GM23338 (cell line): ENCODE measurements around the gene CNTN1. TPM values are rescaled to one million over a fixed set of nuclear protein-coding genes. Genes with fewer than 3 reads are reported as not detected.

ENCODE experiments used
- CREB1 ChIP-seq: fragments of 250-450 bp; sonication (Bioruptor Pico); IDR thresholded peaks from 2 replicates; pipeline ENCODE4 v1.5.0; 2020; ENCODE audit warnings: low read depth, mild to moderate bottlenecking, moderate library complexity
- CTCF ChIP-seq, 2 experiments: fragments of 200-600 bp in 1 of 2; sonication (generic) in 1 of 2; conservative IDR thresholded peaks; 2 replicates each; pipeline versions ENCODE4 v1.5.1 to v1.6.1; 2016 to 2017; ENCODE audit warnings: antibody characterized with exemption in 2 of 2, low read depth in 2 of 2, mild to moderate bottlenecking in 2 of 2, moderate library complexity in 1 of 2
- ETS1 ChIP-seq: IDR thresholded peaks from 2 replicates; pipeline ENCODE4 v1.6.1; 2016; ENCODE audit warnings: antibody characterized with exemption
- EZH2 ChIP-seq: fragments of 200-600 bp; sonication (generic); IDR thresholded peaks from one replicate; pipeline ENCODE4 v1.8.0; 2017; ENCODE audit warnings: antibody characterized with exemption, mild to moderate bottlenecking, low read depth; ENCODE audit not compliant: unreplicated experiment
- EZH2phosphoT487 ChIP-seq: fragments of 200-600 bp; sonication (generic); IDR thresholded peaks from one replicate; pipeline ENCODE4 v1.8.1; 2018; ENCODE audit warnings: antibody characterized with exemption; ENCODE audit not compliant: unreplicated experiment
- JUNB ChIP-seq: IDR thresholded peaks from one replicate; pipeline ENCODE4 v1.6.1; 2016; ENCODE audit warnings: antibody characterized with exemption; ENCODE audit not compliant: unreplicated experiment
- NANOG ChIP-seq: IDR thresholded peaks from 2 replicates; pipeline ENCODE4 v1.6.1; 2016; ENCODE audit warnings: antibody characterized with exemption, borderline replicate concordance
- REST ChIP-seq: IDR thresholded peaks from one replicate; pipeline ENCODE4 v1.6.1; 2018; ENCODE audit warnings: antibody characterized with exemption; ENCODE audit not compliant: unreplicated experiment
- STAT1 ChIP-seq: IDR thresholded peaks from one replicate; pipeline ENCODE4 v1.6.1; 2016; ENCODE audit warnings: antibody characterized with exemption; ENCODE audit not compliant: unreplicated experiment
- ZNF331 ChIP-seq: fragments of 250-450 bp; sonication (Bioruptor Pico); IDR thresholded peaks from 2 replicates; pipeline ENCODE4 v1.5.0; 2020; ENCODE audit warnings: low read depth, mild to moderate bottlenecking, moderate library complexity
- ZNF462 ChIP-seq: fragments of 250-450 bp; sonication (Bioruptor Pico); IDR thresholded peaks from 2 replicates; pipeline ENCODE4 v1.5.0; 2020; ENCODE audit warnings: mild to moderate bottlenecking, moderate library complexity
- polyA plus RNA-seq: library from polyadenylated mRNA; unstranded; fragments of >200 nt; fragmentation: Nextera tagmentation; extraction: Ambion mirVana; gene quantifications from 2 replicates; pipeline ENCODE4 v1.2.1, GENCODE V29; 2016
- total RNA-seq: library from RNA; depleted of rRNA; stranded (reverse); fragments of >200 nt; shearing (Covaris generic); gene quantifications from 2 replicates; pipeline ENCODE4 v1.2.3, GENCODE V29; 2014

Gene CNTN1
- total and polyA plus RNA-seq, 2 experiments from 2014 or later, result 5.0 to 27.0 TPM

- TF ChIP-seq ZNF462 (CRISPR knock-in tag) (no peak), EZH2phosphoT487 (no peak), STAT1 (no peak), EZH2 (no peak), NANOG (no peak), JUNB (no peak), ZNF331 (CRISPR knock-in tag) (no peak), ETS1 (no peak), CTCF (conservative IDR thresholded peaks at IDR 0.05; ENCODE audit: low read depth in 2 of 2) (no peak), CREB1 (CRISPR knock-in tag) (no peak), REST (no peak)
These were observed 327.2 kb downstream of the CNTN1 start (continued) for GRCh38 chr12:41019461-41019860.
